ENCODE data around the gene TEAD2.

Gene TEAD2

GRCh38 chr19:49382639-49383038 is 20.4 kb upstream of the TEAD2 start:
- no peak for TF ChIP-seq YY1 (IDR thresholded peaks at IDR 0.05; ENCODE audit: low read depth)
- TF ChIP-seq REST (IDR thresholded peaks at IDR 0.05; ENCODE audit: low read depth): no peak
- TF ChIP-seq EP300 (IDR thresholded peaks at IDR 0.05; ENCODE audit: borderline replicate concordance): no peak
- TF ChIP-seq ZBTB7A (IDR thresholded peaks at IDR 0.05; ENCODE audit: low read depth): no peak
- TF ChIP-seq CREB1 (IDR thresholded peaks at IDR 0.05; ENCODE audit: low read depth): no peak
- TF ChIP-seq CEBPB (IDR thresholded peaks at IDR 0.05): no peak
- no peak for TF ChIP-seq RAD21 (IDR thresholded peaks at IDR 0.05; ENCODE audit: low read depth)
- no peak for TF ChIP-seq USF1 (IDR thresholded peaks at IDR 0.05)
- no peak for TF ChIP-seq EGR1 (IDR thresholded peaks at IDR 0.05)
- no peak for TF ChIP-seq TEAD4 (IDR thresholded peaks at IDR 0.05)
- no peak for TF ChIP-seq MAX (IDR thresholded peaks at IDR 0.05)
- TF ChIP-seq TAF1 (IDR thresholded peaks at IDR 0.05; ENCODE audit: low read depth): no peak
- no peak for TF ChIP-seq NFIC (IDR thresholded peaks at IDR 0.05)
- TF ChIP-seq TCF12 (IDR thresholded peaks at IDR 0.05; ENCODE audit: low read depth): no peak
- no peak for TF ChIP-seq FOXM1 (IDR thresholded peaks at IDR 0.05; ENCODE audit: borderline replicate concordance, low read depth)

- TF ChIP-seq EP300 (IDR thresholded peaks at IDR 0.05; ENCODE audit: borderline replicate concordance) (no peak), CEBPB (IDR thresholded peaks at IDR 0.05) (no peak), EGR1 (IDR thresholded peaks at IDR 0.05) (no peak), TAF1 (IDR thresholded peaks at IDR 0.05; ENCODE audit: low read depth) (no peak), TCF12 (IDR thresholded peaks at IDR 0.05; ENCODE audit: low read depth) (no peak), USF1 (IDR thresholded peaks at IDR 0.05) (no peak), TEAD4 (IDR thresholded peaks at IDR 0.05) (no peak), FOXM1 (IDR thresholded peaks at IDR 0.05; ENCODE audit: borderline replicate concordance, low read depth) (no peak), REST (IDR thresholded peaks at IDR 0.05; ENCODE audit: low read depth) (no peak), MAX (IDR thresholded peaks at IDR 0.05) (no peak), NFIC (IDR thresholded peaks at IDR 0.05) (no peak), CREB1 (IDR thresholded peaks at IDR 0.05; ENCODE audit: low read depth) (no peak), YY1 (IDR thresholded peaks at IDR 0.05; ENCODE audit: low read depth) (no peak), ZBTB7A (IDR thresholded peaks at IDR 0.05; ENCODE audit: low read depth) (no peak), RAD21 (IDR thresholded peaks at IDR 0.05; ENCODE audit: low read depth) (no peak)
Observed at GRCh38 chr19:49380391-49380790, 18.2 kb upstream of the TEAD2 start.

GRCh38 chr19:49378512-49378911 is 16.3 kb upstream of the TEAD2 start:
- TF ChIP-seq FOXM1 (IDR thresholded peaks at IDR 0.05; ENCODE audit: borderline replicate concordance, low read depth) (no peak), MAX (IDR thresholded peaks at IDR 0.05) (no peak), YY1 (IDR thresholded peaks at IDR 0.05; ENCODE audit: low read depth) (no peak), TCF12 (IDR thresholded peaks at IDR 0.05; ENCODE audit: low read depth) (no peak), TAF1 (IDR thresholded peaks at IDR 0.05; ENCODE audit: low read depth) (no peak), NFIC (IDR thresholded peaks at IDR 0.05) (no peak), ZBTB7A (IDR thresholded peaks at IDR 0.05; ENCODE audit: low read depth) (no peak), TEAD4 (IDR thresholded peaks at IDR 0.05) (no peak), USF1 (IDR thresholded peaks at IDR 0.05) (no peak), CREB1 (IDR thresholded peaks at IDR 0.05; ENCODE audit: low read depth) (no peak), REST (IDR thresholded peaks at IDR 0.05; ENCODE audit: low read depth) (no peak), RAD21 (IDR thresholded peaks at IDR 0.05; ENCODE audit: low read depth) (no peak), EGR1 (IDR thresholded peaks at IDR 0.05) (no peak), CEBPB (IDR thresholded peaks at IDR 0.05) (no peak), EP300 (IDR thresholded peaks at IDR 0.05; ENCODE audit: borderline replicate concordance) (no peak)
